A172 (cell line): ENCODE data around the gene TMEM253. TPM values are rescaled to one million over a fixed set of nuclear protein-coding genes. Genes with fewer than 3 reads are reported as not detected.

Source experiments
- DNase-seq: peaks from one replicate; pipeline ENCODE4 v3.0.0-alpha.2; 2015; ENCODE audit warnings: low spot score
- total RNA-seq: library from RNA; depleted of rRNA; stranded (reverse); fragments of >200 nt; shearing (Covaris generic); gene quantifications from 2 replicates; pipeline ENCODE4 v1.2.3, GENCODE V29; 2014

Gene TMEM253
- total RNA-seq, 1 experiment from 2014 or later, result not detected

GRCh38 chr14:21071225-21072030 lies 29.4 kb upstream of the TMEM253 start:
- DNase-seq, result peak; percentile 52

- DNase-seq, result no peak
Measured at GRCh38 chr14:21072031-21072473, 28.8 kb upstream of the TMEM253 start.

- DNase-seq, result no peak
Measured at GRCh38 chr14:21072781-21073339, 28.0 kb upstream of the TMEM253 start.

GRCh38 chr14:21073921-21074320 lies 26.9 kb upstream of the TMEM253 start:
- no peak for DNase-seq

- no peak for DNase-seq
Measured at GRCh38 chr14:21074398-21075272, 26.2 kb upstream of the TMEM253 start.

- no peak for DNase-seq
Measured at GRCh38 chr14:21075719-21076437, 25.0 kb upstream of the TMEM253 start.

- DNase-seq, result no peak
Measured at GRCh38 chr14:21077672-21078071, 23.2 kb upstream of the TMEM253 start.

- no peak for DNase-seq
Measured at GRCh38 chr14:21078287-21078686, 22.6 kb upstream of the TMEM253 start.

GRCh38 chr14:21078726-21079125 lies 22.1 kb upstream of the TMEM253 start:
- no peak for DNase-seq

GRCh38 chr14:21081521-21082142 lies 19.2 kb upstream of the TMEM253 start:
- no peak for DNase-seq

GRCh38 chr14:21083565-21084325 lies 17.1 kb upstream of the TMEM253 start:
- no peak for DNase-seq

GRCh38 chr14:21084396-21084795 lies 16.5 kb upstream of the TMEM253 start:
- no peak for DNase-seq

- DNase-seq, result peak; percentile 38
Measured at GRCh38 chr14:21084998-21085853, 15.6 kb upstream of the TMEM253 start.

GRCh38 chr14:21086908-21087293 lies 14.0 kb upstream of the TMEM253 start:
- DNase-seq, result no peak

- DNase-seq, result peak; percentile 83
Measured at GRCh38 chr14:21087294-21088091, 13.4 kb upstream of the TMEM253 start.

GRCh38 chr14:21088687-21089086 lies 12.2 kb upstream of the TMEM253 start:
- no peak for DNase-seq

GRCh38 chr14:21089271-21089670 lies 11.6 kb upstream of the TMEM253 start:
- no peak for DNase-seq

GRCh38 chr14:21089877-21090193 lies 11.0 kb upstream of the TMEM253 start:
- DNase-seq, result no peak
